Spleen (tissue), 7 donors: ENCODE measurements around the gene BMPR1A.
"Not testable (repeated sequence)": the region's sequence is repeated elsewhere in the genome, so short reads cannot be mapped to it uniquely, and the experiment has no call there.

ENCODE experiments used
- CTCF ChIP-seq, 11 experiments: fragments of 200-600 bp in 7 of 11; fragments of 450-650 bp in 4 of 11; sonication (generic) in 4 of 11; IDR thresholded peaks in 8 of 11; conservative IDR thresholded peaks in 3 of 11; 1 replicate in 7 of 11; 2 replicates in 4 of 11; pipeline versions ENCODE4 v1.4.0 to v1.8.0; 2016 to 2021; ENCODE audit warnings: antibody characterized with exemption in 11 of 11, inconsistent platforms in 4 of 11, mild to moderate bottlenecking in 1 of 11
- POLR2A ChIP-seq, 3 donors: fragments of 450-650 bp; IDR thresholded peaks; one replicate each; pipeline ENCODE4 v1.5.1; 2017; ENCODE audit warnings: antibody characterized with exemption in 3 of 3, mild to moderate bottlenecking in 1 of 3
- POLR2AphosphoS5 ChIP-seq, 3 donors: sonication (generic); formaldehyde crosslinking; IDR thresholded peaks; one replicate each; pipeline ENCODE4 v1.5.1; 2017; ENCODE audit warnings: antibody characterized with exemption in 3 of 3
- donor health status: DM: no; HTN: no; CAD: no; lungs with moderate emphysema.
- donor health status: DM: no; HTN: no; CAD: no.
- donor health status: DM: no; HTN: no; CAD: no.

GRCh38 chr10:86940076-86940475 is 183.7 kb downstream of the BMPR1A start:
- TF ChIP-seq CTCF (IDR thresholded peaks at IDR 0.05 in 8 of 11, conservative IDR thresholded peaks at IDR 0.05 in 3 of 11); POLR2A (IDR thresholded peaks at IDR 0.05); POLR2AphosphoS5 (IDR thresholded peaks at IDR 0.05): not testable (repeated sequence)
